Suppressor macrophage treated with lipopolysaccharide for 1 hour (primary cell): ENCODE results near the gene PTCHD1.

Experiments used
- DNase-seq, 3 donors: peaks; one replicate each; pipeline ENCODE4 v3.0.0-alpha.2; 2020 to 2022

The PTCHD1 gene

DNA sequence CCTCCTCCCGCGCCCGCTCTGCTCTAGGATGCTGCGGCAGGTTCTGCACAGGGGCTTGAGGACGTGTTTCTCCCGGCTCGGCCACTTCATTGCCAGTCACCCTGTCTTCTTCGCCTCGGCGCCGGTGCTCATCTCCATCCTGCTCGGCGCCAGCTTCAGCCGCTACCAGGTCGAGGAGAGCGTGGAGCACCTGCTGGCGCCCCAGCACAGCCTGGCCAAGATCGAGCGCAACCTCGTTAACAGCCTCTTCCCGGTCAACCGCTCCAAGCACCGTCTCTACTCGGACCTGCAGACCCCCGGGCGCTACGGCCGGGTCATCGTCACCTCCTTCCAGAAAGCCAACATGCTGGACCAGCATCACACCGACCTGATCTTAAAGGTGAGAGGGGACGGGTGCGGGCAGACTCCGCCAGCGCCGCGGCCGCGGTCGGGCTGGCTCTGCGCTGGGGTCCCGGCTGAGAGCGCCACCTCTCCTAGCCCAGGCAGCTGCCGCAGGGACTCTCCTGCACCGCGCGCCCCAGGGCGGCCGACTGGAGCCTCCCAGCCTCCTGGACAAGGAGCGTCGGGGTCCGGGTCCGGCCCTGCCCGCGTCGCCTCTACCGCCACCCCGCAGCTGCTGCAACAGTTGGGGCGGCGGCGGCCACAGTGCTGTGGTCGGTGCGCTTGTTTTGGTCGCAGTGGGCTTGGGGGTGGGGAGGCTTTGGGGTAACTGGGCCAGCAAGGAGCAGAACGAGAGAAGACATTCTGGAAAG, at the start of gene PTCHD1:
Gene PTCHD1, plus strand, starts transcription at position 2 of the 752 bp plus-strand sequence. Its CDS starts 27 bp downstream, at position 29.
- no peak for DNase-seq

DNA sequence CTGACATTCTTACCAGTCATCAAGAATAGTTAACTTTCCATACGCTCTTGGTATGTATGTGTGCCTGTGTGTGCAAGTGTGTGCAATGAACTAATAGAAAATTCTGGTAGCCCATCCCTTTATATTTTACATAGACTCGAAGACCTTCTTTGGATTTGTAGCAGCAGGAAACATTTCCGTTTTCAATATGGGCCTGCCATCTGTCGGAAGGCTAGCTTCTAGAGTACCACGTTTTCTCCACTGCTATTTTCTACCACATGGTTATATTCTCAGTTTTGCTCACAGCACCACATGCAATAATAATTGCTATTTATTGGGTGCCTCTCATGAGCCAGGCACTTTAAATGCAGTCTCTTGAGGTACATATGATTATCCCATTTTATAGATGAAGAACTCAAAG, 47.9 kb upstream of the PTCHD1 start:
- DNase-seq, result no peak

DNA sequence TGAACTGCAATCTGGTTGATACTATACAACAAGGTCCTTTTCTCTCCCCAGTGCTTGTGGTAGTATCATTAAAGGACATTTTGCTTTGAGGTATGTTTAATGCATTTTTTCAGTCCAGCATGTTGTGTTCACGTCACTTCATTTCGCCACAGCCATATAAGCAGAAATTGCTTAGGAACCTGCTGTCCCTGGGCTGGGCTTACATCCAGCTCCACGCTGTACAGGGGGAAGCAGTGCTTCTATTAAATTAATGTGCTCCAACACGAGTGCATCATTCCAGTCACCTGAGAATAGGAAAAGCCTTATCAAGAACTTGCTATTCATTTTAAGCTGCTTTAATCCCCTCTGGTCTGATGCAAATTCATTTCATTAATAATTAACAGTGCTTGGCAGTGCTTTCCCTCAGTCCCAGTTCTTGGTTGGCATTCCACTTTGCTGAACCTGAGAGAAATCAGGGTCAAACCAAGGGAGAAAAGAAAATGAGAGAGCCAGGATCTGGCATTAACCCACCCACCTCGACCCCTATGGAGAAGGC, 47.4 kb upstream of the PTCHD1 start:
- DNase-seq, result no peak

DNA sequence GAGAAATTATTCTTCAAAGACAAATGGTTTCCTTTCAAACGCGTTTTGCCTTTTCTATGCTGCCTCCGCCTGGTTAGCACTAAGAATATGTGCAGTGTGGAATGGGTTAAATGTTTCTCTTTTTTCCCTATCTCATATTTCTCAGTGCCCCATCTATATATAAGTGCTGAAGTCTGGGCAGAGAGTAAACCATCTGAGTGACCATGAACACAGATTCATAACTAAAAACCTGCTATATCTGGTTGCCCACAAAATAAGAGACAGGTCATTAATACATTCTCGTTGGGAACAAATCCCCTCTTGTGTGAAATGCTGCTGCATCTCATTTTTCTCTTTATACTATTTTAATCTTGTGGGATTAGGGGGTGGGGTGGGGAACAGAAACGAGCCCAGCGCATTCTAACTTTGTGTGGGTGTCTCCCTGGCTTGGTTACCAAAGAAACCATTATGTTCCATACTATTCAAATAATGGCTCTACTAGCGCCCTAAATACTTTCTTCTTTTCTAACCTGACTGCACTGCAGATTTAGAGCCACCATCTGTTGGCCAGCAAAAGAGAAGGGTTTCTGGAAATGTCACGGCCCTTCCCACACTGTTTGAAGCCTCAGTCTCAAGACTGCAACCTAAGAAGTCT, 42.2 kb upstream of the PTCHD1 start:
- DNase-seq, result no peak

DNA sequence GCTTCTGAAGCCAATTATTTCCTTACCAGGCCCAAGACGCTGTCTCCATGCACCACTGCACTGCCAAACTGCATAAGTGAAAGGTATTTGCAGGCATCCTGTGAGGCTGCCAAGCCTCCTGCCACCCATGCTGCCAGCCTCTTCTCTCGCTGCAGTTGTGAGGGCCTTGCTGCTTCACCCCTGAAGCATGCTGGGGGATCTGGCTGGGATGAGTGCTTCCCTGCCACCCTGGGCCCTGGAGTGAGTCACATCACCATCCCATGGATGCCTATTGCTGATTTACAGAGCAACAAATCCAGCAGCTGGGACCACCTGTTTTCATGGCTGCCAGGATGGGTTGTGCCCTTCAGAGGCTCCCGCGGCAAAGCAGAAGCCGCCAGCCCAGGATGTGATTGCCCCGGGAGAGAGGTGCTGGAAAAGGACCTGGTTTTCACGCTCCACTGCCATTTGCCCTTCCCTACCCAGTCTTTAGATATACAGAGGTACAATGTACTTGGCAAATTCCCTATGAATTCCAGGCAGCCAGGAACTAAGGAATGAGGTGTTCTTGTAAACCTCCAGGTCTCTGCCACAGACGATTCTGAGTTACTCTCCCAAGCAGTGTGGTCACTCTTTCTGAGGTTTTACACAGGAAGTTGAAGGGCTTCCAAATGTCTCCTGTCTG, 41.5 kb upstream of the PTCHD1 start:
- no peak for DNase-seq

DNA sequence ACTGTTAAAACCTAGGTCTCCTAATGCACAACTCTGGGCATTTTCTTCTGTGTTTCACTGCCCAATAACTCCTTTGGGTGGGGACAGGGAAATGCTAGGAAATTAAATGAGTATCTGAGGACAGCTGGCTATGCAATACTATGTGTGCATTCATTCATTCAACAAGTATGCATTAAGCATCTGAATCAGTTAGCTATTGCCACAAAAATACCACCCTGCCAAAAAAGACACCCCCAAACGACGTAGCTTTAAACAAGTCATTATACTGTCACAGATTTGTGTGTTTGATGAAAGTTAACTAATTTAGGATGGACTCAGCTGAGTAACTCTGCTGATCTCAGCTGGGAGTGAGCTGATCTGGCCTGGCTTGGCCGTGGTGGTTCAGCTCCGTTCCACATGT, 29.8 kb upstream of the PTCHD1 start:
- DNase-seq, result no peak

DNA sequence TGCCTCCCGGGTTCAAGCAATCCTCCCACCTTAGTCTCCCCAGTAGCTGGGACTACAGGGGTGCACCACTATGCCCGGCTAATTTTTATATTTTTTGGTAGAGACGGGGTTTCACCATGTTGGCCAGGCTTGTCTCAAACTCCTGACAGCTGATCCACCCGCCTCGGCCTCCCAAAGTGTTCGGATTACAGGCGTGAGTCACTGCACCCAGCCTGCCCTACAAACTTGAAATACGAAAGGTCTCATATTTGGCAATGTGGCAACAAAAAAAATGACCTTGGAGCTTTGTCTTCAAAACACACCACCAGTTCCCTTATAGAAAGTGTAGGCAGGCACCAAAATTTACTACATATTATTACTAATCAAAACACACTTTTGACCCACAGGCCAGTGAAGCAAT, 22.9 kb upstream of the PTCHD1 start:
- DNase-seq, result no peak

DNA sequence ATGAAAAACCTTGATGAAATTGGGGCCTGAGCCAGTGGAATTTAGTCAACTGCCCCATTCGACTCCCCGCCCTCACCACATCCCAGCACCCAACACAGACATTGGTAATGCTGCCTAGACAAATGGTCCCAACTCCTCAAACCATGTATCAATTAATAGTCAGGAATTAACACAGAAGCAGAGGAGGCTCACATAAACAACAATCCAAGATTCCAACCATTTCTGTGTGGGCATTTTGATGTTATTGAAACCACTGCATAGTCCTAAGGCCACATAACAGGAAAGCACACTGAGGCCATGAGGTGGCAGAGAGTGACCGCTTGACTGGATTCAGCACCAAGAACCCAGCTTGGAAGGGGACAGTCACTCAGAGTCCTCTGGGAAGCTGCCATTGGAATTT, 22.5 kb upstream of the PTCHD1 start:
- no peak for DNase-seq

DNA sequence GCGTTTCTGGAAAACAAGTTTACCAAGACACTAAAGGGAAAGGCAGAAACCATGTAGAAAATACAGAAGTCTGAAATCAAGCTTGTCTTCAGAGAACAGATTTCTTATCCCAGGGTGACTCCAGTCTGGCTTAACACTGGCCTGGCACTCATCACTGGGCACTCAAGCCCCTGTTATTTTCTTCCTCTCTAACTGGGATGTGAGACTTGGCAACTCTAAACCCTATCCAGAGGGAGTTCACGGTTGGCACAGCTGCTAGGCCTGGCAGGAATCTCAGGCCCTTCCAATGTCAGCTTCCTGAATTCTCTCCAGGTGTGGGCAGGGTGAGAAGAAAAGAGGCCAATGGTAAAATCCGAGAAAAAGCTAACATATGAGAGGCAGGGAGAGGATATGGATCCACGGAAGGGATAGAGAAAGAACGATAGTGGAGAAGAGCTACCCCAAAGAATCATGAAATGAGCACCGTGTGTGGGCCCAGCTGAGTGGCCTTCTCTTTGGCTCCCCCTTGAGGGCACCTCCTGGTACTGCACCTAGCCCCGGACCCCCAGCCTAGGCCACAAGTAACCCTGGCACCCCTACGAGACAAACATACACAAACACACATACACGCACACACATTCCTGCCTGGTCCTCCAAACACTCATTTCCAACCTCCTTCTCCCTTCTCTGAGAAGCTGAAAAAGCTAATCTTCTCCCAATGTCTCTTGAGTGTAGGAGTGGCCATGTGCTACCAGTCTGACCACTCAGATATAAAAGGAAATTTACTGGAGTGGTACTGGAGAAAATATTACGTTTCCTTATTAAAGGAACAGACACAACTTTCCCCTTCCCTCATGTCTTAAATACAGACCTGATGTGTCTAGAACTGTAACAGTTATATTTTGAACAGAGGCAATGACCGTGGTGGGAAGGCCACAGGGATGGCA, 16.6 kb upstream of the PTCHD1 start:
- DNase-seq, result peak in 2 of 3 donors; percentile 19 to 26

DNA sequence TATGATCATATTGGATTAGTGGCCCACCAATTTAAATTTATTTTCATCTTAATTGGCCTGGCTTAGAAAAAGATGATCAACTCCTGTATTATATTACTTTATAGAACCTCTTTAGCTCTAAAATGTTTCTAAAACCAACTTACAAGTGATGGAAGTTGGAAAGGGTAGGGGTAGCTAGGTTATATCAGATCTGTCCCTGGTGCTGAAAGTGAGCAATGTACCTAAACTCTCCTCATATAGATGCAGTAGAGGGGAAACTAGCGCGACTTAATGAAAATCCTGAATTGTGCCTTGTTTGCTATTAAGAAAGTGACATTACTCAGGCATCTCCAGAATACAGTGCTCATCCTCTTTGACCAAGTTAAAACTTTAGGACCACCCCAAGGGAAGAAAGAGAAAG, 7.5 kb upstream of the PTCHD1 start:
- no peak for DNase-seq

DNA sequence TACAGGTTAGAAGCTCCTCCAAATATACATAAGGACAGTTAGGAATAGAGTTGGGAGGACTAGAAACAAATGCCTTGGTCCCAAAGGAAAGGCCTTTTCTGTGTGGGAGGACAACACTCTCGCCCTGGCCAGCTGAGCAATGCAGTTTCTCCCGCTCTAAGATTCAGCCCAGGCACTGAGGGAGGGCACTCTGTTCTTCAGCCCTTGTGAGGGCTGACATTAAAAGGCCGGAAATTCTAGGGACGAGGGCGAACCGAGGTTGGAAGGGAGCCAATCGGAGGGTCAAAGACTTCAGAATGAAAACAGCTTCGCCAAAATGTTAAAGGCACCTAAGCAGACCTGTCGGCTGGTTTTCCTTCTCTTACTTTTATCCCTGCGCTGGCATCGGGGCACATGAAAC, 2.9 kb upstream of the PTCHD1 start:
- DNase-seq, result no peak

DNA sequence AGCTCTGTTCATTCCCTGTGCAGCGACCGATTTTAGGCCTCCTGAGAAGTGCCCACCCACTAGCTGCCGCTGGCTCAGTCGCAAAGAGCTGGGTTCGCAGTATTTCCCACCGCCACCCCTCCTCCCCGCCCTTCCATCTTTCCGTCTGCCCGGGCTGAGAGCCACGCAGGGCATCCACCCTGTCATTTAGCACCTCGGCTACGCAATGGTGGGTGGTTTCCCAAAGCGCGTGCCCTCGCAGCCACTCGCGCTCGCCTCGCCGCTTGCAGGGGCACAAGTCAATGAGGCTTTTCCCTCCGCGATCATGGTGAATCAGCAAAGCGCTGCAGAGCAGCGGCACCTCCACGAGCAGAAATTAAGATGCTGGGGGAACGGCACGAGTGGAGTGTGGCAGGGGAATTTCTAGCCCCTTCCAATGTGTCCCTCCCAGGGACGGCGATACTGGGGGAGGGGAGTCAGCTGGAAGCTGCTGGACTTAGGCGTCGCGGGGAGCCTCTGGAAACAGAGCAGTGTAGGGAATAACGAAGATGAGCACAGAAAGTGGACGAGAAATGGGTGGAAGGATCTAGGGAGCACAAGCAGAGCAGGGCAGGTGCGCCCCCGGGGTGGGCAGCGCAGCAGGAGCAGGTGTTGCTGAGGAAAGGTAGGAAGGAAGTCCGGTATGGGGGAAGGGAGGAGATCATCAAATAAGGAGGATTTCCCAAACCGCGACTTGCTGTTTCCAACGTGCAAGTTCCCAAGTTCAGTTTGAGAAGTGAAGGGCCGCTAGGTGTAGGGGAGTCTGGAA, 2.4 kb upstream of the PTCHD1 start:
- peak in 1 of 3 donors; percentile 1 for DNase-seq

DNA sequence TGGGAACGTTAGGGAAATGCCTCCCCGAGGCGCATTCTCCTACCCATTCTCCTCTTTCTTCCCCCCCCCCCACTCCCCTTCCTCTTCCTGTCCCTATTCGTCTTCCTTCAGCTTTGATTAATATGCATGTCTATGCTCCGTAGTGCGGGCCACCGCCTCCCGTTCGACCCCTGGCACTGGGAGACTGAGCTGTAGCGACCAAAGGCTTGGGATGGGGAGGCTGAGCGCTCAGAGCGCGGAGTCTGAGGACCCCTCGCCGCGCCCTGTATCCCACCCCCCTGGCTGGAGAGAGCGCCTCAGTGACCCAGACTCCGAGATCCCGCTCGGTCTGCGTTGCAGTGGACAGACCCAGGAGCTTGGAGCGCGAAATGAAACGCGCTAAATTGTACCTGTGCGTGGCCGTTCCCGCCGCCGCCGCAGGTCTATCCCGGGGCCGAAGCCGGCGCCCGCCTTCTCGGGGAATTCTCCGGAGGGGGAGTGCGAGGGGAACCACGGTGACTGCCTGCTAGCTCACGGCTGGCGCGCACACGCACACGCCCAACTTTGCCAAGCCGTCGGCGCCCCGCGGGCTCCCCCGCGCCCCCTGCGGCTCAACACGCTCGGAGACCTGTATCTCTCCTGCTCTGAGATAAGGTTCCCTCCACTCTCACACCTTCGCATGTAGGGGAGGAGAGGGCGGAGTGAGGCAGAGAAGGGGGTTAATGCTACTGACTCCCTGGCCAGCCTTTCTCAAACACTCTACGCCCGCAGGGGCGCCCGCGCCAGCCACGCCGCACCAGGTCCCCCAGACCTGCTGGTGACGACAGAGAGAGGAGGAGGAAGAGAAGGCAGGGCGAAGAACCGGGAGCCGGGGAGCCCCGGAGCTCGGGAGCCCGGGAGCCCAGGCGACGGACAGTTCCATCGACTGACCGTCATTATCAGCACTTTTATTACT, 1.5 kb upstream of the PTCHD1 start:
- no peak for DNase-seq

DNA sequence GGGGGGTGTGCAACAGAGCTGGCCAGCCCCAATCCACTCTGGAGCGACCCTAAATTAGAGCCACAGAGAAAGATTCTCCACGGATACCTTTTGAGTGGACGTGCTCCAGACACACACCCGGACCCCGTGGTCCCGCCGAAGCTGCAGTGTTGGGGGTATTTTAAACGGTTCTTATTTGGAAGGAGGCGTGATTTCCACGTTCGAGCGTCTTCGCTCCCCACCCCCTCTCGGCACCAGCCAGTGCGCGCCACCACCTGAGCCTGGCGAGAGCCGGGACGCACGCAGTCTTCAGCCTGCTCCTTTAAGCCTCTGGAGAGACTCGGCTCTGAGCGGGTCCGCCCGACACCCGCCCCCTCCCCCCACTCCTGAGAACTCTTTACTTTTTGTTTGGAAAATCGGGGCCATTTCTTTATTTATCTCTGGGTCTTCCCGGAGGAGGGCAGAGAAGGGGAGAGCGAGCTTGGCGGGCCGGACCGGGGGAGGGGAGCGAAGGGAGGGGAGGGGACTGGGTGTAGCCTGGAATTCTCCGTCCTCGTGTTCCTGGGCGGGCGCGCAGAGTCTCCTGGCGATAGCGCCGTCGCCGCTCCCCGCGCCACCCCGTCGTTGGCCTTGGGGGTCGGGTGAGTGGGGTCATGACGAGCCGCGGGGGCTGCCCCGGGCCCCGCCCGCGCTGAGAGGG, 668 bp upstream of the PTCHD1 start:
- no peak for DNase-seq

DNA sequence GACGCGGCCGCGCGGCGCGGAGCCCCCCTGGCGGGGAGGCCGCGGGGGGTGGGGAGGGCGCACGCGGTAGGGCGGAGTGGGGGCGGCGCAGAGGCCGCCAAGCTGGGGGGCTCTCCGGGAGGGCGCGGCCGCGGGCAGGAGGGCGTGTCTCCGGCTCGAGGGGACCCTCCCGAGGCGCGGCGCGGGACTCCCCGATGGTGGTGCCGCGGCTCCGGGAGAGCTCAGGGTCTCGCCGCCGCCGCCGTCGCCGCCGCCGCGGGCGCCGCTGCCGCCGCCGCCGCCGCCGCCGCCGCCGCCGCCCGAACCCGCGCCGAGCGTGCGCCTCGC, 165 bp upstream of the PTCHD1 start:
- DNase-seq, result no peak

DNA sequence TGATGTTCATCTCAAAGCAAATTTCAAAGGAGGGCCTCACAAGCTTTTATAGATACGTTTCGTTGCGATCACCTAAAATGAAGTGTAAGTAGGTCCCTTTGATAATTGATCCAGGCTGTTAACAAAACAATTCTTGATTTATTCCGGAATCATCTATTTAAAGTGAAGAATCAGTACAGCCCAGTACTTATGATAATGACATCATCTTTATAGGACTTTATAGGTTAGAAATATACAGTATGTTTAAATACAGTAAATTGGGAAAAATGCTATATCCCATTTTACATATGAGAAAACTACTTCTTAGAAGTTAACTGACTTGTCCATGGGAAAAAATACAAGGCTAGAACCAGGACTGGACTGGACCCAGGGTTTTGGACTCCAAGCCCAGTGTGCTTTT, 3.7 kb downstream of the PTCHD1 start:
- DNase-seq, result no peak

DNA sequence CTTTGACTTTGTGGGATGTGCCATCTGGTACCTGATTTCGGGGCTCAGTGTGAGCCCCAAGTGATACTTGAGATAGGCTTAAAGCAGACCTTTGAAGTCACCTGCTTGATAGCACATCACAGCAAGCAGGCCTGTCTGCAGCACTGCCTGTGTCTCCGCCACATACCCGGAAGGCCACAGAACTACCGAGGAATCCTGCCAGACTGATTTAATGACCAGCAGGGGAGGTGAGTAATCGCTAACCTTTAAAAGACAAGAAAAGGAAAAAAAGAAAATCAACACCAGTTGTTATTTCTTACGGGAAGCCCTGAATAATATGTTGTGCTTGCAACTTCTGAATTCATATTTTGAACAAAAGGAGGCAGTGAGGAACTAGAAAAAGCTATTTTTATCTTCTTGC, 6.8 kb downstream of the PTCHD1 start:
- DNase-seq, result no peak

DNA sequence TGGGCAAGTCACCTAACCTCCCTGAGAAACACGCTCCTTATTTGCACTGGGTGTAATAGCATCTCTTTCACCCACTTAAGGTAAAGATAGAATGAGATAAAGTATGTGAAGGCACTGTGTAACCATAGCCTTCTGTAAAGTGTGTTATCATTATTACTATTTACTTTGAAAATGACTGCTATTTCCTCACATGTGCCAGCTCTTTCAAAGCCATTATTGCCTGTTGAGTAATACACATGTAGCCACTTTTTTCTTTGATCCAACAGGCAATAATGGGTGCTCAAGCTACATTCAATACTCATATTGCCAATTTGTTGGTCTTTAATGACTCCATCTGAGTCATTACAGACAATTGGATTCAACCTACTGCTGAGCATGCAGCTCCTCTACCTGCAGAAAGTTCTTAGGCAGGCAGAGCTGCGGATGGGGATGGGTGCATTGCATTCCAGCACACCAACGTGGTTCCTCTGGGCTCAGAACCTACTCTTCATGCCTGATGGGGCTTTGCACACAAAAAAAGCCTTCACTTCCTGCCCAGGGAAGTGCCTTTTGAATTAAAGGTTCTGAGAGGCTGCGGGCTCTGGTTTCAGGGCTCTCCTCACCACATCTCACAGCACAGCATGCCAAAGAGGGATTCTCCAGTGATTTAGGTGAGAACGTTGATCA, 9.7 kb downstream of the PTCHD1 start:
- DNase-seq, result no peak

DNA sequence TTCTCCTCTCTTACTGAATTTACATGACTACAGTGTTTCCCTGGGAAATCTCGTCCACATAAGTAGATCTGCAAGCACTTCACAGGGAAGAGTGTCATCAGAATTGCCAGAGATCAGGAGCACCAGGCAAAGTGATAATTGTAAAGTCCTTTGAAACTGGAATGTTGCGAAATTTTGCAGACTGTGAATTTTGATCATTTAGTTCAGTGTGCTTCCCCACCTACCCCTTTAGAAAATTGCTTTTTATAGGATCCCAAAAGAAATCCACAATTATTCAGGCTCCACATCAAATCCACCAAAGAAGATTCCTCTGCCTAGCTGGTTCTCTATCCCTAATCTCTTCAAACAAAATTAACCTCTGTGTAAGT, 10.2 kb downstream of the PTCHD1 start:
- DNase-seq, result no peak

DNA sequence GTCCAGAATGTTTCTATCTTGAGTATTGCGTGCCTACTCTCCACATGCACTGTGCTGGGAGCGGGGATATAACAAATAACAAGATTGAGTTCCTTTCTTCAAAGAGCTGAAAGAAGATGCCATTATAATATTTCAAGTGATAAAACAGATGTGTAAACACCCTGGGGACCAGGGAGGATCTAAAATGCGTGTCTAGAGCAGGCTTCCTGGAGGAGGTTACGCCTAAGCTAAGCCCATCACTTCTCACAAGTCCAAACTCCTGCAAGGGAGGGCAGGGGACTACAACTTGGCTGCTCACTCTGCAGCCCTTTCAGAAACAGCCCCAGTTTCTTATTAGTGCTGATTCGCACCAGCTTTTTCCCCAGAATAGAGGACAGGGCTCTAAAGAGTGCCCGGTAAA, 21.5 kb downstream of the PTCHD1 start:
- DNase-seq, result no peak
